DMS53 (cell line): ENCODE data around the gene SRRD.
"Not testable (repeated sequence)": the region's sequence is repeated elsewhere in the genome, so short reads cannot be mapped to it uniquely, and the experiment has no call there.

Experiments
- DNase-seq: peaks from one replicate; lab custom pipeline; 2025; lab: John Stamatoyannopoulos, UW

SRRD gene, protein sequence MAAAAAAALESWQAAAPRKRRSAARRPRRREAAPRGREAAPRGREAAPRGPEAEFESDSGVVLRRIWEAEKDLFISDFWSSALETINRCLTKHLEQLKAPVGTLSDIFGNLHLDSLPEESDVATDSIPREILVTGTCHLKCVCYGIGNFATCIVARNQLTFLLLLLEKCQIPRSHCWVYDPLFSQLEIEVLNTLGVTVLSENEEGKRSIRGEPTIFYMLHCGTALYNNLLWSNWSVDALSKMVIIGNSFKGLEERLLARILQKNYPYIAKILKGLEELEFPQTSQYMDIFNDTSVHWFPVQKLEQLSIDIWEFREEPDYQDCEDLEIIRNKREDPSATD

GRCh38 chr22:26483439-26484359 is at the start of gene SRRD, which contains the start of gene HPS4:
Gene SRRD (plus strand): TSS chr22:26483877. CDS start chr22:26483891, 14 bp downstream.
Gene HPS4 (minus strand): TSS chr22:26483783. CDS start chr22:26481762, 2,021 bp downstream.
- peak; percentile 90 for DNase-seq

DNA sequence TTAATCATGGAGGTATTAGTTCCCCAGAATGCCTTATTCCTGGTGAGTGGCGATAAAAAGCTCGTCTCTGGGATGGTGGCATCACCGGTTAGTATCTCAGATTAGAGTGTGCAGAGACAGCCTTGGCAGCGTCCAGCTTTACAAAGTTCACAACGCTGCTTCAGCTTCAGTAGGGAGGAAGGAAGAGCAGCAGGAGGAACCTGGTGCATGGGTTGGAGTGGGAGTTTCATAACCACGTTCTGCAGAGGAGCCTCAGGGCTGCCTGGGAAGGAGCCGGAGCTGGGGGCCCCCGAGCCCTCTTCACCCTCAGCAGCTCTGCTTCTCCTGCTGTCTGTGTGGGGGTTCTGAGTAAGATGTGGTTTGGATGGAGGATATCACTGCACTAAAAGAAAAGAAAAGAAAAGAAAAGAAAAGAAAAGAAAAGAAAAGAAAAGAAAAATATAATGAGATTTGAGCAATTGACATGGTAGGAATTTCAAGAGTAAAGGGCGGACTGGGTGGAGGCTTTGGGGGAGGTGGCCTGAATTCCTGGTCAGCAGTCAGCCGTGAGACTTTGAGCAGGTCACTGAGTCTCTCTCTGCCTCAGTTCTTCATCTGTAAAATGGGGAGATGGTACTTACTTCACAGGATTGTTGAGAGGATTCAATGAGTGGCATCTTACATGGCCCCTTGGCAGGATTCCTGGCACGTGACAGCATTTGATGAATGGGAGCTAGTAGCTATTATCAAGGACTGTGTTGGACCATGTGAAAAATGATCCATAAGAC is 48.2 kb upstream of the SRRD start:
- DNase-seq, result no peak

DNA sequence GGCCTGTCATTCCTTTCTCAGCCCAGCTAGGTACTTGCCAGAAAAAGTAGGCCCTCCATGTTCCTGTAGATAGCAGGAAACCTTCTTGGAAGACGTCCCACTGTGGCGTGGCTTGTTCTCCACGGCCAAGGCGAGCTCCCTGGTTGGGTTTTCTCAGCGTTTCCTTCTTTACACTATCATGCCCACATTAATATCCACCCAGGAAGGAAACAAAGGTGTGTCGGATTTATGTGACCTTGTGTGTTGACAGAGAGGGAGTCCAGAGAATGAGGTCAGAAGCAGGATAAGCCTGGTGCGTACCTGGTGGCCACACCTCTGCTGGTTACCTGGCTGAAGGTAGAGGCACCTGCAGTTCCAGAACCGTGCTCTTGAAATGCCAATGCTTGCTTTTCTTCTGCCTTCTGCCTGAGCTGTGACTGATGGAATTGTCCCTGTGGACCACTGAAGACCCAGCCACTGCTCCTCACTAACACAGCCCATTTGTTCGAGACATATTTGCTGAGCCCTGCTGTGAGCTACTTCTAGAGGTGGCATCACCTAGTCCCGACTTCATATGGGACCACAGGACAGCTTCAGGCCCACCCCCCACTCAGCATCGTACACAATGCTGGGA is 46.7 kb upstream of the SRRD start:
- peak; percentile 20 for DNase-seq

DNA sequence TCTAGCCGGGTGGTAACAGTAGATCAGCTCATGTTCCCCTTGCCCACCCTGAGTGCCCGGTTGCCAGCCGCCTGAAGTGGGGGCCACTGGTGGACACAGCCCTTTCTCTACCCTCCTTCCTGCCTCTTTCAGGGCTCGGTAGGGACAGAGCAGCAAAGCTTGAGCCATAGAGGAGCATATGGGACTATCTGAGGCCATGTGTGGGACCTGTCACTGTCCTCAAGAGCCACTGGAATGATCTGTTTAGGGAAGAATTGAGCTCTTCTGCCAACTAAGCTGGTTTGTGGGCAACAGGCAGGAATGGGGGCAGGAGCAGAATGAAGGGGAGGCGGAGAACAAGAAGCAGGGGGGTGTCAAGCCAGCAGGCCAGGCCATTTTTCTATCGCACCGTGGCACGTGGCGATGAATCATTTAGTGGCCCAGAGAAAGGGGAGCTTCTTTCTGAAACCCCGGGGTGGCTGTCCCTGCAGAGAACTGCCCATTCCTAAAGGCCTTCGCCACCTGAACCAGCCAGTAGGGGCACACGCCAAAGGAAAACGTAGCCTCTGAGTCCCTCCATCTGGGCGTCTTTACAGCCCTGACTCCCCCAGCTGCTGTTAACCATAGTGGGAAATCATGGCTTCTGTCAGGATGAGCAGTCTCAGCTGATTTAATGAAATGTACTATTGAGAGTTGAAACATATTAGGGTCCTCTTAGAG is 45.8 kb upstream of the SRRD start:
- DNase-seq, result no peak

- not testable (repeated sequence) for DNase-seq
Measured at GRCh38 chr22:26438776-26439175, 44.9 kb upstream of the SRRD start.

DNA sequence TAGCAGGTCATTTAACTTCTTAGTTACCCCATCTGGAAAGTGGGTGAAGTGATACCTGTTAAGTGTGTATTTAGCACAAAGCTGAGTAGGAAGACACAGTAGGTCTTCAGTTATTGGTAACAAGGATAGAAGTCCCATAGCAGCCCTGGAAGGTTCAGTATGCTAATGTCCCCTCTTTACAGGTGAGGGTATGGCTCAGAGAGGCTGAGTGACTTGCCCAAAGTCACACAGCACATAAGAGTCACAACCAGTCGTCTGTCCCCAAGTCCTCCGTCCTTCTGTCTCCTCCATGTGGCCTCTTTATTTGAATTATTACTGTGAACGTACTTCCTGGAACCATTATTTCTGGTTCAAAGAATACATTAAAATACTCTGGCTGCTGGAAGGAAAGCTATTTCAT is 44.1 kb upstream of the SRRD start:
- no peak for DNase-seq

DNA sequence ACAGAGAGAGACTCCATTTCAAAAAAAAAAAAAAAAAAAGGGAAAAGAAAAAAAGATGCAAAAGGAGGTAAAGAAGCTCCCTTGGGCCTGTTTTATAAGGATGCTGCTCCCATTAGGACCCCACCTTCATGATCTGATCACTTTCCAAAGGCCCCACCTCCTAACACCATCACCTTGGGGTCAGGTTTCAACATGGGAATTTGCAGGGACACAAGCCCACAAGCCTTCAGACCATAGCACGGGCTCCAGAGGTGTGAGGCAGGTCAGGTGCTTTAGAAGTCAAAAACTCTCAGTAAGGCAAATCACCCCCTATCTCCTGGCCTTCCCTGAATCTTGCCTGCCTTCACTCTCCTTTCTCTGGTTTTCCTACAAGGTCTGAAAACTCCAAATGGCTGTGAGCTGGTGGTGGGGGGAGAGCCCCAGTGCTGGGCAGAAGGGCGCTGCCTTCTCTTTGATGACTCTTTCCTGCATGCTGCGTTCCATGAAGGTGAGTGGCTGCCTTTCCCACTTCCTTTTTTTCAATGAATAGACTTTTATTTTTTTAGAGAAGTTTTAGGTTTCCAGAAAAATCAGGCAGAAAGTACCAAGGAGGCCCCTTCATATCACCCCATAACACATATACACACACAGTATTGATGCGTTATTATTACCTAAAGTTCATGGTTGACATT is 41.5 kb upstream of the SRRD start:
- DNase-seq, result no peak

- DNase-seq, result no peak
Measured at GRCh38 chr22:26443901-26444690, 39.6 kb upstream of the SRRD start.

DNA sequence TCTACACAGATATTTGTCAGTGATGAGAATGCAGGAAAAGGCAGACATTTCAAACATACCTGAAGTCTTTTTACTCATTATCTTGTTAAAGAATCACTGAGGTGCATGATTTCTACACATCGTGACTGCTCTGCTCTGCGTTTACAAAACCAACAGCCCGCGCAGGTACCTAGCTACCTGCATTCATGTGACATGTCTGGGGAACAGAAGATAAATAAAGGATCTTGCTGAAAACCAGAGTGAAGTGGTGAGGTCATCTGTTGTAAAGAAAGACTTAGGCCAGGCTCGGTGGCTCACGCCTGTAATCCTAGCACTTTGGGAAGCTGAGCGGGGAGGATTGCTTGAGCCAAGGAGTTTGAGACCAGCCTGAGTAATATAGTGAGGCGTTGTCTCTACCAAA is 38.9 kb upstream of the SRRD start:
- DNase-seq, result peak; percentile 44

GRCh38 chr22:26445577-26446275 is 38.0 kb upstream of the SRRD start:
- DNase-seq, result peak; percentile 17

GRCh38 chr22:26446808-26447515 is 36.7 kb upstream of the SRRD start:
- no peak for DNase-seq

GRCh38 chr22:26447584-26448329 is 35.9 kb upstream of the SRRD start:
- DNase-seq, result no peak

DNA sequence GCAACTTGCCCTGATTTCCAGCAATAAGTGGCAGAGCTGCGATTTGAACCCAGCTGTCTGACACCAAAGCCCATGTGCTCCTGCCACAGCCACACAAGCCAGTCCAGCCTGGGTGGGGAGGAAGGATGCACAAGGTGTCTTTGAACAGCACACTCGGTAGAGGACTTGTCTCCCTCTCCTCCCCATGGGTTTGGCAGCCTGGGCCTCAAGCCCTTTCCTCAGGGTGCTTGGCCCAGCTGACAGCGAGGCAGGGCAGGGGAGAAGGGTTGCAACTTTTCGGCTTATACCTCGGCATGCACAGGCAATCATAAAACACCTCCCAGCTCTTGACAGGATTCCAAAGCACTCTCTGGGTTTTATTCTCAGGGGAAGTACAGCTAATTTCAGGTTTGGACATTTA is 35.3 kb upstream of the SRRD start:
- no peak for DNase-seq

DNA sequence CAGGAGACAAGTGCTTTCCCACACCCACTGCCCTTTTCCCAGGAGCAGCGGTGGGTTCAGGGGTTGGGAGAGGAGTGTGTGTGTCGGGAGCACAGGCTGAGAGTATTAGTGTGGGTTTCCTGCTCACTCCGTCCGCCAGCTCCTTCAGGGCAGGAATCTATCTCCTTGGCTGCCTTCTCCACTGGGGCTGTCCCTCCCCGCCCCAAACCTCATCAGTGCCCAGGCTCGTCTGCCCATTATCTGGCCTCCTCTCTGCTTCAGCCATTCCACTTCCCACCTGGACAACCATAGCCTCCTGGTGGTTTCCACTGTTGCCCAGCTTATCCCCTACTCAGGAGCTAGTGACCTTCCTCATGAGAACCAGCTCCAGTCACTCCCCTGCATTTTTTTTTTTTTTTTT is 34.7 kb upstream of the SRRD start:
- no peak for DNase-seq

GRCh38 chr22:26450453-26451185 is 33.1 kb upstream of the SRRD start:
- DNase-seq, result no peak

GRCh38 chr22:26452236-26453016 is 31.3 kb upstream of the SRRD start:
- DNase-seq, result no peak
